NCI-H2107 treated with DMSO at 0.1 percent for 48 hours (cell line): Measurements from ENCODE around the gene ODC1.

ENCODE experiments used
- DNase-seq: peaks from one replicate; lab custom pipeline; 2025; ENCODE audit not compliant: unreplicated experiment; lab: John Stamatoyannopoulos, UW

ODC1 gene

DNA sequence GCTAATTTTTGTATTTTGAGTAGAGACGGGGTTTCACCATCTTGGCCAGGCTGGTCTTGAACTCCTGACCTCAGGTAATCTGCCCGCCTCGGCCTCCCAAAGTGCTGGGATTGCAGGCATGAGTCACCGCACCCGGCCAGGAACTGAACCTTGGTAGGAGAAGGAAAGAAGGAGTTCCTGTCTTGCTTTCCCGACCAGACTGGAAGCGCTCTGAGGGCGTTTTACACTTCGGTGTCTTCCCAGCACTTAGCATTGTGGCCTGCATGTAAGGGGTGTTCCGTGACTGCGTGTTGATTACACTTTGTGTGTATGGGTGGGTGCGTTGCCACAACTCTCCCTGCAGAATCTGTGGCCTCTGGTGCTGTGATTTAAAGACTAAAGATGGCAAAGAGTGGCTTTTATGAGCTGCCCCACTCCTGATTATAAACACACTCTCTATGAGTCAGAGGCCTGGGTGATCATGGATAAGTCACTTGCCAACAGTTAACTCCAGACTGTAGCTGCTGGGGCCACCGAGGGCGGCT is 46.0 kb downstream of the ODC1 start:
- DNase-seq, result no peak

DNA sequence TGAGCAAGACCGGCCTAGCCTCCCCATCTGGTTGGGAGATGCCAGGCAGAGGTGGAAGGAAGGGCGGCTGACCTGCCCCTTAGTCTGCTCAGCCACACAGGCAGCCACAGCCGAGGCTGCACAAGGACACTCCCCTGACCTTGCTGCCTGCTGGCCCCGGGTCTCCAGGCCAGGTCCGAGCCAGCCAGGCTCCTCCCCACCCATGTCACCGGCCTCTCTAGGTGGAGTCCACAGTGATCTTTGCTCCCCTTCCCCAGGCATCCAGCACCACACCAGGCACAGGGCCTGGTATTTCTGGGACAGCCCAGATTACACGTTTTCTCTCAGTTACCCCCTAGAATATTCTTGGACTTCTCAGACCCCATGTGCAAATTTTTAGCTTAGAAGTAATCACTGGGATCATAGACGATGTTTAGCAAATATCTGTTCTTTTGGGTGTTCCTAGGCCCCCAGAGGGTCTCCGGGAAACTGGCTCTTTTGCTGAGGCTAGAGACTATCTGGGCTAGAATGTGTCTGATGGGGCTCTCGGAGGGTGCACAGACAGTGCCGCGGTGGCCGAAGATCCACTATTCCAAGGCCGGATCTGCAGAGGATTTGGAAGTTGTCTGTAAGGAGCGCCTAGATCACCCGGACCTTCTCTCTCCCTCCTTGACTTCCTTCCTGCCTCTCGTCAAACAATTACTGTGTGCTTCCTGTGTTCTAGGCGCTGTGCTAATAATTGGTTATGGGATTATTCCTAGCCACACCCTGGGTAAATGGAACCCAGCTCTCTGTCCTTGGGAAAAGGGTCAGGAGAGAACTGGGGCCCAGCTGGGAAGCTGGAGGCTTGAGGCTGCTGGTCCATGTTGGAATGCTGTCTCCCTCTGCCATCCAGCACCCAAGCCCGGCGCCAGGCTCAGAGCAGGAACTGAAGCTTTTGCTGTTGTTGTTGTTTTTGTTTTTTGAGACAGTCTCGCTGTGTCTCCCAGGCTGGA is 46.9 kb downstream of the ODC1 start:
- DNase-seq, result no peak

DNA sequence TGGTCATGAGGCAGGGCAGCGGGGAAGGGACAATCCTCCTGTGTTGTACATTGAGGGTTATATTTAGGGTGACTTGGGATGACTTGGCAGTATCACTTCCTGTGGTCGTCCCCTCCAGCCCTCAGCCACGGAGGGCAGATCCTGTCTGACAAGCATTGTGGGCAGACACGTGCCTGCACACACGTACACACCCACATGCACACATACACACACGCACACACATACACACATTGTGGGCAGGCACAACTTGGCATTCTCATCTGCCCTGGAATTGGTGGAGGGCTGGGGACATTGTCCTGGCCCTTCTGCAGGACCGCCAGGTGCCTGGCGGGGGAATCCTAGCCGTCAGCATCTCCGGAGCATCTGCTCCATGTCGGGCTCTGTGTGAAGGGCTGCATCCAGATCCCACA is 47.6 kb downstream of the ODC1 start:
- no peak for DNase-seq

DNA sequence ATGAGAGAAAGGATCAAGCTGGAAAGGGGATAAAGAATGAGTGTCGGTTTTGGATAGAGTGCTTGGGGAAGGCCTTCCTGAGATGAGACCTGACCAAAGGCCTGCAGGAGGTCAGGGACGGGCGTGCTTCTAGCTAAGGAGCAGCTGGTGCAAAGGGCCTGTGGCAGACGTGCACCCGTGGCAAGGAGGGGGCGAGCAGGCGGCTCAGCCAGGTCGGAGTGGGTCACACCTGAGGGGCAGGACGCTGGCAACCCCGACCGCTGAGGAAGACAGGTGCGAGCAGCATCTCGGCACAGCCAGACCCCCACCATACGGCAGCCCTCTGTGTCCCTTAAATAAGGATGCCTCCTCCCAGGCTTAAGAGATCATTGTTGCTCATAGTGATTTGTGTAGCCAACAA is 48.1 kb downstream of the ODC1 start:
- no peak for DNase-seq

DNA sequence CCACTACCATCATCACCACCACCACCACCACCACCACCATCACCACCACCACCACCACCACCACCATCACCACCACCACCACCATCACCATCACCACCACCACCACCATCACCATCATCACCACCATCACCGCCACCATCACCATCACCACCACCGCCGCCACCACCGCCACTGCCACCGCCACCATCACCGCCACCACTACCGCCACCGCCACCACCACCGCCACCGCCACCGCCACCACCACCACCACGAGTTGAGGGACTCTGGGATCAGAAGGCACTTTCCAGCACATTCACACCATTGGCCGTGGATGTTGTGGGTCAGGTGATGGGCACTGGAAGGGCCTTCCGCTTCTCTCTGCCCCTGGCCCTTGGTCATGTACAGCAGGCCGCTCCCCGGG is 48.8 kb downstream of the ODC1 start:
- no peak for DNase-seq

DNA sequence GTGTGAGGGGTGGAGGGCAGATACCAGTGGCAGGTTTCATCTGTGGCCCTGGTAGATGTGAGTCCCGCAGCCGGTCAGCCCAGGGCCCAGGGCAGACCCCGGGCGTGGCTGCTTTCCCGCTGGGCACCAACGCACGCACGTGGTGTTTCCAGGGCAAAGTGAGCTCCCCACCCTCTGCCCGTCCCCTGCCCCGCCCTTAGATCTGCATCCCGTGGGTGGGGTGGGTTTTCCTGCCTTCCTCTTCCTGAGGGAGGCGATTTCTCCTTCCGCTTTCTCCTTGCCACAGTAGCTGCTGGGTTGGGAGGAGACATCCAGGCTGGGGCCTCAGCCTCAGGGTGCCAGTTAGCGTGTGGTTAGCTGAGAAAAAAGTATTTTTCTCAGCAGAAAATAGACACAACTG is 49.6 kb downstream of the ODC1 start:
- no peak for DNase-seq

DNA sequence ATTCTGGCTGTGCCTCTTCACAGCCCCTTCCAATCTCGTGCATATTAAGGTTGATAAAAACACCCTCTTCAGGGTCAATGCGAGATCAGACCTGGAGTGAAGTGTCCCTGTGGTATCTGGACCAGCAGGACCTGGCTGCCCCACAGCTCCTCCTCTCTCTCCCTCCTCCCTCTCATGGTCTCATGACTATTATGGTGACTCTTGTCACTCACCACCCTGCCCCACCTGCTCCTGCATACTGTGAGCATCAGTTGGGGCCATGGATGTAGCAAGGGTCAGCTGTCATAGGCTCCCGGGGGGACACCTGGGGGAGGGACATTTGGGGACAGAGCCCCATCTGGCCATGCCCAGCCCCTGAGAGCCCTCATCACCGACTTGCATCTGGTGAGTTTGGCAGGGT is 50.2 kb downstream of the ODC1 start:
- DNase-seq, result no peak

DNA sequence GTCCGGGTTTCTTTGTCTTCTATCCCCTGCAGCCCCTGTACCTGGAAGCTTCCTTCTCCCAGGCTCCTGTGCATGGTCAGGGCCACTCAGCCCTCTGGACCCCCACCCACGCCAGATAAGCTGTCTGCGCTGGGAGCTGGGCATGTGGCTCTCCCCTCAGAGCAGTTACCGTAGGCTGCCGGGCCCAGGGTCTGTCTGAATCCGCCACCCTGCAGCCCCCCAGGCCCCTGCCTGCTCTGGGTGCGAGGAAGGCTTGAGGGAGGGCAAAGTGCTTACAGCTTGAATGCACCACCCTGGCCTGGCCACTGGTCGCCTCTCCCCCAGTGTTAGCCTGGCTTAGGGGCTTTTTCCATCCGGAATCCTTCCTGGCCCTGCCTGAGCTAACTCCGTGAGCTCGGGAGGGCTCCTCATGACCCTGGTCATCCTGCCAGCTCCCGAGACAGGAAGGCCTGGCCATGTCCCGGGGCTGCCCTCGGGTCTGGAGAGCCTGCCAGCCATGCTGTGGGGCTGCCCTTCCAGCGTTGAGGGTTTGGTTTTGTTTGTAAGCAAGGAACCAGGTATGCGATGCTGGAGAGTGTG is 50.7 kb downstream of the ODC1 start:
- DNase-seq, result no peak

DNA sequence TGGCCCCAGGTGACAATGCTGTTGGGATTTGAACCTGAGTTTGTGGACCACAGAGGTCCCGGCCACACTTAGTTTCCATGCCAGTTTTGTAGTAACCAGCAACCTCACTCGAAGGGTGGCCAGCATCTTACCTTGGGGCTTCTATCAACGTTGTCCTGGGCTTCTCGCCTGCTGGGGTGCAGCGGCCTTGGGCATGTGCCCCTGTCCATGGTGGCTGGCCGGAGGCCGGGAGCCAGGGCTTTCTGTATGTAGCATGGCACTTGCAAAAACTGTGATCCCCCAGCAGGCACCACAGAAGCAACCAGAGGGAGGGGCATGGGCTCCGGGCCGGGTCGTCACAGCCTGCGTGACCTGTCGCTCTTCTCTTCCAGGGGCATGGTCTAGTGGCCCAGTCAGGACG is 51.7 kb downstream of the ODC1 start:
- no peak for DNase-seq

DNA sequence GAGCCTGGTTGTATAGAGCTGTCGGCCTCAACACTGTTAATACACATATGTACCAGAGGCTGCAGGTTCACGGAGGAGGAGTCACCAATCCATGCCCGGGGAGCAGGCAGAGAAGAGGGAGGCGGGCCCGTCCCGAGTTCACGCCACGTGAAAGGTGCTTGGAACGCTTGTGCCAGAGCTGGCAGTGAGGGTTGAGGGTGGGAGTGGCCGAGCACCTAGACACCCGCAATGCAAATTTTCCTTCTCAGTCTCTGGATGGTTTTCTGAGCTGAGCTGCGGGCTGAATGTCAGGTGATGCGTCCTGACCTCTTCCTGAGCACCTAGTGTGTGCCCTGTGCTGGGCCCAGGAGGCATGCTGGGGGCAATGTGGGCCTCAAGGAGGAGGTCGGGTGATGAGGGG is 52.2 kb downstream of the ODC1 start:
- DNase-seq, result no peak

DNA sequence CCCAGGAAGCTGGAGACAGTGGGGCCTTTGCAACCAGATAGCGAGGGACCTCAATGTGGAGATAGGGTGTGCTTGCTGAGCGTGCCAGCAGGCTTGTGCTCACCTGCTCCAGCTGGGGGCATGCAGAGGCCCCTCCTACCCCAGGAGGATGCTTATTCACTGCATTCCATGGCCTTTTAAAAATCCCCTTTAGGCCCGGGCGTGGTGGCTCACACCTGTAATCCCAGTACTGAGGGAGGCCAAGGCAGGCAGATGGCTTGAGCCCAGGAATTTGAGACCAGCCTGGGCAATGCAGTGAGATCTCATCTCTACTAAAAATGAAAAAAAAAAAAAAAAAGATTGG is 54.5 kb downstream of the ODC1 start:
- no peak for DNase-seq

DNA sequence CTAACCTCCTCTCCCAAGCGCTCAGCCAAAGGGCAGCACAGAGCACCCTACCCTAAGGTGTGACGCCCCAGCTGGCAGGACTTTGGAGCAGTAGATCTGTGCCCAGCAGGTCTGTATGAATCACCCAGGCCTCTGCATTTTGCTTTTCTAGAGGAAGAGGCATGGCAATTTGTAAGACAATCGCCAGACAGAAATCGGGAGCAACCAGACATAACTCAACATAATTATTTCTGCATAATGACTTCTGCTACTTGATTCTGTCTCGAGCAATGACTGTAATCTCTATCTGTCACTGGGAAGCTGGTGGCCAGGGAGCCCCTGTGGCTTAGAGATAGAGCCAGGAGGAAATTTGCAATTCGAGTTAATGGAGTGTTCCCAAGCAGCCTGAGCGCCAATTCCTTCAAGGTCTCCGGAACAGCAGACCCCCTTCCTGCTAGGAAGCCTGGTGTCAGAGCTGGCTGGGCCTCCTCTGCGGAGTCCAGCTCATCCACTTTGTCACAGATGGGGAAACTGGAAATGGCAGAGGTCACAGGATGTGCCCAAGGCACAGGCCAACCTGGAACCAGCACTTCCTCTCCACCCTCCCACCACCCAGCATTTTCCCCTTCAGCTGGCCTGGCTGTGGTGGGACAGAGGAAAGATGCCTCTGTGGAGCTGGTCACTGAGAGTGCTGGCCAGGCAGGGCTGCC is 55.0 kb downstream of the ODC1 start:
- no peak for DNase-seq

DNA sequence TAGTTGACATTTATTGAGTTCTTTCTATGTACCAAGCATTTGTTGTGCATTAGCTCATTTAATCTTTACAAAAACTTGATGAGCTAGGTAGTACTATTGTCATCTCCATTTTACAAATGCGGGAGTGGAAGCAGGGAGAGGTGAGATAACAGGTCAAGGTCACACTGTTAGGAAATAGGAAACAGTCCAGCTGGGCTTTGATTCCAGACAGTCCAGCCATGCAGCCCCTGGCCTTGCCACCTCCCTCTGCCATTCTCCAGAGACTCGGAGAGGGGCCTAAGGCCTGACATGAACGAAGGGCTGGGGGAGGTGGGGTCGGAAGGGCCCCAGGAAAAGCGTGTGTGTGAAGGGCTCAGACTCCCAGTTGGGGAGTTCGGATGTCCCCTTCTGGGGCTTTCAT is 55.6 kb downstream of the ODC1 start:
- DNase-seq, result no peak

DNA sequence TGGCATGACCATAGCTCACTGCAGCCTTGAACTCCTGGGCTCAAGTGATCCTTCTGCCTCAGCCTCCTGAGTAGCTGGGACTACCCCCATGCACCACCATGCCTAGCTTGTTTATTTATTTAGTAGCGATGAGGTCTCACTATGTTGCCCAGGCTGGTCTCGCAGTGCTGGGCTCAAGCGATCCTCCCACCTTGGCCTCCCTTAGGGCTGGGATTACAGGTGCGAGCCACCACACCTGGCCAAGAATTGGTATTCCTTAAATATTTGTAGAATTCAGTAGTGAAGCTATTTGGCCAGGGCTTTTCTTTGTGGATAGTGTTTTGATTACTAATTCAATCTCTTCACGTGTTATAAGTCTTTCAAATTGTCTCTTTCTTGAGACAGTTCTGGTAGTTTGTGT is 56.0 kb downstream of the ODC1 start:
- no peak for DNase-seq

DNA sequence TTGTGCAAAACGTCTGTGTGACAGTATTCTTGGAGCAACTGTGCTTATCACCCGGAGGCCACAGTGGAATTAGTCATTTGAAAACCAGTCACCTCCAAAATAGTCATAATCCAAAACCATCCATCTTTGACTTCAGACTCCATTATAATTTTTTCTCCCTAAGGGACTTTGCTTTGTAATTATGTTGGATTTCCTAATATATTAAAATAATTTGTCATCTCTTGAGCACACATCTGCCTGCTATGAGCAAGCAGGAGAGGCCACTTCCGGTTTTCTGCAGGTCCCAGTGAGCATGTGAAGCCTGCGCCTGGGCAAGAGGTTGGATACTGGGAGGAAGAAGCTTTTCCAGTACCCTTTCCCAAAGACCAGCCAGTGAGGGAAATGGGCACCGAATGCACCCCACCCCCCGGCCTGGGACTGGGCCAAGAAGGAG is 57.7 kb downstream of the ODC1 start:
- DNase-seq, result no peak
